Measurements from ENCODE around the gene KCNK17. TPM values are rescaled to one million over a fixed set of nuclear protein-coding genes. Genes with fewer than 3 reads are reported as not detected.

The KCNK17 gene
- total RNA-seq, 1 experiment from 2014 or later: not detected

DNA sequence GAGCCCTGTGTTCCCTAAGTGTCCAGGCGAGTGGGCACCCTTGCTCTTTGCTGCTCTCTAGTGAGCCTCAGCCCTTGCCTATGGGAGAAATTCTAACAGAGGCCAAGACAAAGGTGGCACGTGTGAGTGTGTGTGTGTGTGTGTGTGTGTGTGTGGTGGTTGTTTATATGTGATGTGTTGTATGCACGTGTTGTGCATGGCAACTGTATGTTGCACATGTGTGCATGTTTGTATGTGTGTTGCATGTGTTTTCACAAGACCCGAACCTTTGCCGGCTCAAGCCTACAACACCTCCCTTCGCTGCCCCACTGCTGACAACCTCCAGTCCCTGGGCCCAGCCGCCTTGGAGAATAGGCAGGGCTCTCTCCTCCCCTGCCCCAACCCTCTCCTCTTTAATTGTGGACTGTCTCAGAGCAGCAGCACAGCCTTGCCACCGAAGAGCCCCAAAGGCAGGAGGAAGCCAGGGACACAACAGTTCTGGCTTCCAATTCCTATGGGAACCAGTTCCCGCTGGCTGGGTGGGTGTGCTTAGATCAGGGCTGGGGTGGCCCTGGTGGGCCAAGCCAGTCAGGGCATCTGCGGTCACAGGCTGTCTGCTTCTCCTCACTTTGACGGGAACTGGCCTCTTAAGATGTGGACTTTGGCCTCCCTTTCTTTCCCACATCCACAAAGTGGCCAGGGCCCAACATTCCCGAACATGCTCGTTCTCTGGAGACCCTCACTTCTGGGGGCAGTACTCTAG is 5.6 kb upstream of the KCNK17 start:
- DNase-seq (no peak), ATAC-seq (no peak)
- H3K4me2 ChIP-seq (ENCODE audit: low read length): no peak overlapping the region
- H4K20me1 ChIP-seq (ENCODE audit: low read length): no peaks in the 10 kb centered on the region
- no peak overlapping the region for H3K27ac ChIP-seq (ENCODE audit: low read length)
- H3K4me1 ChIP-seq (ENCODE audit: insufficient read depth, low read length): no peaks in the 10 kb centered on the region
- TF ChIP-seq, protein P1, sequence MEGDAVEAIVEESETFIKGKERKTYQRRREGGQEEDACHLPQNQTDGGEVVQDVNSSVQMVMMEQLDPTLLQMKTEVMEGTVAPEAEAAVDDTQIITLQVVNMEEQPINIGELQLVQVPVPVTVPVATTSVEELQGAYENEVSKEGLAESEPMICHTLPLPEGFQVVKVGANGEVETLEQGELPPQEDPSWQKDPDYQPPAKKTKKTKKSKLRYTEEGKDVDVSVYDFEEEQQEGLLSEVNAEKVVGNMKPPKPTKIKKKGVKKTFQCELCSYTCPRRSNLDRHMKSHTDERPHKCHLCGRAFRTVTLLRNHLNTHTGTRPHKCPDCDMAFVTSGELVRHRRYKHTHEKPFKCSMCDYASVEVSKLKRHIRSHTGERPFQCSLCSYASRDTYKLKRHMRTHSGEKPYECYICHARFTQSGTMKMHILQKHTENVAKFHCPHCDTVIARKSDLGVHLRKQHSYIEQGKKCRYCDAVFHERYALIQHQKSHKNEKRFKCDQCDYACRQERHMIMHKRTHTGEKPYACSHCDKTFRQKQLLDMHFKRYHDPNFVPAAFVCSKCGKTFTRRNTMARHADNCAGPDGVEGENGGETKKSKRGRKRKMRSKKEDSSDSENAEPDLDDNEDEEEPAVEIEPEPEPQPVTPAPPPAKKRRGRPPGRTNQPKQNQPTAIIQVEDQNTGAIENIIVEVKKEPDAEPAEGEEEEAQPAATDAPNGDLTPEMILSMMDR (conservative IDR thresholded peaks at IDR 0.05; ENCODE audit: low read depth, low read length): no peak
- TF ChIP-seq EZH2phosphoT487 (IDR thresholded peaks at IDR 0.05; ENCODE audit: borderline replicate concordance, low read length) (no peak), EZH2 (IDR thresholded peaks at IDR 0.05; ENCODE audit: low read length, unreplicated experiment) (no peak)
- no peaks in the 10 kb centered on the region for H3K36me3 ChIP-seq (ENCODE audit: low read depth, low read length)
- no peak overlapping the region for H3K9ac ChIP-seq (ENCODE audit: low read length)
- intact Hi-C loops (cut with micrococcal nuclease): no loop called here
- BruUV-seq (replicated peaks): no TSS peak
- no peak overlapping the region for H3K4me3 ChIP-seq (ENCODE audit: low read length)
- no peaks in the 10 kb centered on the region for H3F3A ChIP-seq (ENCODE audit: low read length, unreplicated experiment)
- ChIA-PET POLR2A (ENCODE audit: unreplicated experiment) (no interaction called here), CTCF (no interaction called here)
- H3K79me2 ChIP-seq (ENCODE audit: low read length): no peaks in the 10 kb centered on the region
- H3K9me3 ChIP-seq (ENCODE audit: low read length): no peaks in the 10 kb centered on the region
- no peaks in the 10 kb centered on the region for H3K9me2 ChIP-seq (replicated peaks; ENCODE audit: low read length)
- H2AFZ ChIP-seq (ENCODE audit: low read length): no peak overlapping the region
- H3K27me3 ChIP-seq (ENCODE audit: low read length): peaks cover 67% of the 10 kb centered on the region

- Histone ChIP-seq H3K36me3 (ENCODE audit: low read depth, low read length) (no peaks in the 10 kb centered on the region), H3K27ac (ENCODE audit: low read length) (no peak overlapping the region), H3K4me2 (ENCODE audit: low read length) (no peak overlapping the region), H2AFZ (ENCODE audit: low read length) (no peak overlapping the region), H3K9ac (ENCODE audit: low read length) (no peak overlapping the region), H3F3A (ENCODE audit: low read length, unreplicated experiment) (no peaks in the 10 kb centered on the region), H3K4me3 (ENCODE audit: low read length) (no peak overlapping the region), H3K9me2 (replicated peaks; ENCODE audit: low read length) (no peaks in the 10 kb centered on the region), H3K79me2 (ENCODE audit: low read length) (no peaks in the 10 kb centered on the region), H3K27me3 (ENCODE audit: low read length) (peaks cover 71% of the 10 kb centered on the region), H3K9me3 (ENCODE audit: low read length) (no peaks in the 10 kb centered on the region), H4K20me1 (ENCODE audit: low read length) (no peaks in the 10 kb centered on the region), H3K4me1 (ENCODE audit: insufficient read depth, low read length) (no peaks in the 10 kb centered on the region)
- ChIA-PET CTCF (no interaction called here), POLR2A (ENCODE audit: unreplicated experiment) (no interaction called here)
- TF ChIP-seq EZH2 (IDR thresholded peaks at IDR 0.05; ENCODE audit: low read length, unreplicated experiment) (no peak), EZH2phosphoT487 (IDR thresholded peaks at IDR 0.05; ENCODE audit: borderline replicate concordance, low read length) (no peak)
- TF ChIP-seq, protein P1 (conservative IDR thresholded peaks at IDR 0.05; ENCODE audit: low read depth, low read length): no peak
- DNase-seq (no peak), ATAC-seq (no peak)
- intact Hi-C loops (cut with micrococcal nuclease): no loop called here
- BruUV-seq (replicated peaks): no TSS peak
Observed at GRCh38 chr6:39317256-39317655, 3.0 kb upstream of the KCNK17 start.

GRCh38 chr6:39313526-39314272 is 520 bp downstream of the KCNK17 start:
- TF ChIP-seq EZH2 (IDR thresholded peaks at IDR 0.05; ENCODE audit: low read length, unreplicated experiment) (no peak), EZH2phosphoT487 (IDR thresholded peaks at IDR 0.05; ENCODE audit: borderline replicate concordance, low read length) (no peak)
- TF ChIP-seq, protein P1 (conservative IDR thresholded peaks at IDR 0.05; ENCODE audit: low read depth, low read length): no peak
- no peaks in the 10 kb centered on the region for H3K9me3 ChIP-seq (ENCODE audit: low read length)
- no peak for ATAC-seq
- H3K27ac ChIP-seq (ENCODE audit: low read length): no peak overlapping the region
- BruUV-seq (replicated peaks): no TSS peak
- H3K4me2 ChIP-seq (ENCODE audit: low read length): no peak overlapping the region
- H3K27me3 ChIP-seq (ENCODE audit: low read length): peaks cover 37% of the 10 kb centered on the region
- no peak overlapping the region for H2AFZ ChIP-seq (ENCODE audit: low read length)
- no peak overlapping the region for H3K4me3 ChIP-seq (ENCODE audit: low read length)
- DNase-seq: no peak
- no peak overlapping the region for H3K9ac ChIP-seq (ENCODE audit: low read length)
- no peaks in the 10 kb centered on the region for H3K4me1 ChIP-seq (ENCODE audit: insufficient read depth, low read length)
- H3K79me2 ChIP-seq (ENCODE audit: low read length): no peaks in the 10 kb centered on the region
- ChIA-PET POLR2A (ENCODE audit: unreplicated experiment) (no interaction called here), CTCF (no interaction called here)
- H3K9me2 ChIP-seq (replicated peaks; ENCODE audit: low read length): no peaks in the 10 kb centered on the region
- H4K20me1 ChIP-seq (ENCODE audit: low read length): no peaks in the 10 kb centered on the region
- no peaks in the 10 kb centered on the region for H3F3A ChIP-seq (ENCODE audit: low read length, unreplicated experiment)
- no peaks in the 10 kb centered on the region for H3K36me3 ChIP-seq (ENCODE audit: low read depth, low read length)
- intact Hi-C loops (cut with micrococcal nuclease): no loop called here

All from PC-3 (cell line).